ENCODE data around the gene GSTT2.

Gene GSTT2

GRCh38 chr22:24024354-24024753, 44.4 kb downstream of the GSTT2 start:
- no peak for TF ChIP-seq CTCF (IDR thresholded peaks at IDR 0.05; ENCODE audit: low read depth, low read length)
- no peak for DNase-seq (ENCODE audit: extremely low read depth, low read depth)

- TF ChIP-seq CTCF (IDR thresholded peaks at IDR 0.05; ENCODE audit: low read depth, low read length): no peak
- DNase-seq (ENCODE audit: extremely low read depth, low read depth): no peak
Measured at GRCh38 chr22:24025475-24025874, 45.5 kb downstream of the GSTT2 start.

GRCh38 chr22:24026056-24026455, 46.1 kb downstream of the GSTT2 start:
- no peak for TF ChIP-seq CTCF (IDR thresholded peaks at IDR 0.05; ENCODE audit: low read depth, low read length)
- DNase-seq (ENCODE audit: extremely low read depth, low read depth): no peak

- DNase-seq (ENCODE audit: extremely low read depth, low read depth): no peak
- no peak for TF ChIP-seq CTCF (IDR thresholded peaks at IDR 0.05; ENCODE audit: low read depth, low read length)
Measured at GRCh38 chr22:24026733-24027132, 46.8 kb downstream of the GSTT2 start.

- no peak for DNase-seq (ENCODE audit: extremely low read depth, low read depth)
Measured at GRCh38 chr22:24027389-24027975, 47.5 kb downstream of the GSTT2 start.

GRCh38 chr22:24027991-24028390, 48.1 kb downstream of the GSTT2 start:
- TF ChIP-seq CTCF (IDR thresholded peaks at IDR 0.05; ENCODE audit: low read depth, low read length): no peak
- DNase-seq (ENCODE audit: extremely low read depth, low read depth): no peak

More at GRCh38 chr22:24027389-24027975, 47.5 kb downstream of the GSTT2 start:
- TF ChIP-seq CTCF (IDR thresholded peaks at IDR 0.05; ENCODE audit: low read depth, low read length): no peak

- TF ChIP-seq CTCF (IDR thresholded peaks at IDR 0.05; ENCODE audit: low read depth, low read length): no peak
- no peak for DNase-seq (ENCODE audit: extremely low read depth, low read depth)
Measured at GRCh38 chr22:24028533-24028932, 48.6 kb downstream of the GSTT2 start.

Measured in AG09319 (cell line).